Esophagus squamous epithelium (tissue), 5 donors: Measurements from ENCODE around the gene JAZF1. TPM values are rescaled to one million over a fixed set of nuclear protein-coding genes. Genes with fewer than 3 reads are reported as not detected.

Experiments
- DNase-seq: peaks from one replicate; lab custom pipeline; 2025; lab: John Stamatoyannopoulos, UW
- H3K27ac ChIP-seq, 4 donors: fragments of 200-600 bp; sonication (generic); one replicate each; pipeline ENCODE4 v1.5.1; 2016 to 2019; ENCODE audit warnings: mild to moderate bottlenecking in 1 of 4
- H3K27me3 ChIP-seq, 4 donors: fragments of 200-600 bp; sonication (generic); 1 replicate in 3 of 4; 2 replicates in 1 of 4; pipeline versions ENCODE4 v1.5.1 to v1.6.0; 2017 to 2021; ENCODE audit warnings: antibody characterized with exemption in 1 of 4
- H3K36me3 ChIP-seq, 3 donors: fragments of 200-600 bp; sonication (generic); one replicate each; pipeline ENCODE4 v1.5.1; 2016 to 2019
- H3K4me1 ChIP-seq, 3 donors: fragments of 200-600 bp; sonication (generic); one replicate each; pipeline ENCODE4 v1.5.1; 2017 to 2019
- H3K4me3 ChIP-seq, 4 donors: fragments of 200-600 bp; sonication (generic); 1 replicate in 3 of 4; 2 replicates in 1 of 4; pipeline ENCODE4 v1.5.1; 2016 to 2019; ENCODE audit warnings: mild to moderate bottlenecking in 2 of 4, moderate library complexity in 1 of 4
- H3K9me3 ChIP-seq, 3 donors: fragments of 200-600 bp; sonication (generic); one replicate each; pipeline ENCODE4 v1.5.1; 2016 to 2019
- CTCF ChIP-seq, 6 experiments: fragments of 450-650 bp in 4 of 6; fragments of 200-600 bp in 2 of 6; sonication (generic) in 2 of 6; IDR thresholded peaks; one replicate each; pipeline ENCODE4 v1.5.1; 2016 to 2019; ENCODE audit warnings: antibody characterized with exemption in 6 of 6, mild to moderate bottlenecking in 4 of 6, moderate library complexity in 4 of 6
- POLR2A ChIP-seq, 4 donors: fragments of 450-650 bp; IDR thresholded peaks; one replicate each; pipeline ENCODE4 v1.6.1; 2017; ENCODE audit warnings: antibody characterized with exemption in 4 of 4, mild to moderate bottlenecking in 4 of 4, moderate library complexity in 3 of 4
- WGBS, 2 donors: methylation state at CpG; one replicate each; pipeline ENCODE4 v1.1.5; 2018; 5-methylcytosine and 5-hydroxymethylcytosine counted together
- intact Hi-C: fragments of 100-400 bp; cut with DNase I; formaldehyde crosslinking; loops from one replicate; pipeline ENCODE4 v1.15.0; 2022
- total RNA-seq, 4 donors: library from RNA; depleted of rRNA; stranded (reverse); fragments of >200 nt; gene quantifications; one replicate each; pipeline ENCODE4 v1.1.0, GENCODE V29; 2016
- donor health status: DM: yes; HTN: yes; CAD: no.

The JAZF1 gene
- total RNA-seq, result 1 to 10 TPM; 1.3 to 8.6 (median 2.0) TPM

DNA sequence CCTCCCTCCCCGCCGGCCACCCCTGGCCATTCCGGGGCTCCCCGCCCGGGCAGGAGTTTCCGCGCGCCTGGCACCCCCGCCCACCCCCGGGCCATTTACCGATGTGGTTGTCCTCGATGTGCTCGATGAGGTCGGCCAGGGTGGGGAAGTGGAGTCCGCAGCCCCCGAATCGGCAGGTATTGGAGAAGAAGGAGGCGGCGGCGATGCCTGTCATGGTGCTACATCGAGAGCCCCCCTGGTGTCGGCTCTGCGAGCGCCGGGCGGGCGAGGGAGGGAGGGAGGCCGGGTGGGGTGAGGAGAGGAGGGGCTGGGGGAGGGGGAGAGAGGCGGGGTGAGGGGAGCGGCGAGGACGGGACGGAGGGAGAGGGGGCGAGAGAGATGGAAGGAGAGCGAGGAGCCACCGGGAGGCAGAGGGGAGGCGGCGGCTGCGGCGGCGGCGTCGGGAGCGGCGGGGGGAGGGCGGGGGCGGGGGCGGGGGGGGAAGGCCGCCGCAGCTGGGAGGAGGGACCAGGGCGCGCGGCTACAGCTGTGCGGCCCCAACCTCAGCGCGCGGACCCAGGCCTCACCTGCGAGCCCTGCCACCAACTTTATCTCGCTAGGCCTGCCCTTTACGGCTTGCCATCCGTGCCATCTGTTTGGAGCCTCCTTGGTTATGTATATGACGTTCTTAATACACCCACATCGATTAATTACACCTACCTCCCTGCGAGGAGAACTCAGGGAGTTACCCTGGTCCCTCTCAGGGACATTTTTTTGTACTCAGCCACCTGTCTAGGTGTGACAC is at the start of gene JAZF1:
JAZF1 (minus strand) TSS at position 432 of the 784 bp plus-strand sequence.
- 0% methylated on average over 2 to 26 of the region's 64 CpGs for WGBS, 2 donors
- peaks cover 6 to 44% (median 8%) of the 10 kb centered on the region in 3 donors for H3K4me1 ChIP-seq
- H3K36me3 ChIP-seq, result no peaks in the 10 kb centered on the region
- H3K9me3 ChIP-seq, result no peaks in the 10 kb centered on the region
- peak within 1 kb of the TSS; percentile 78 to 94 (median 84) for H3K27ac ChIP-seq
- no peaks in the 10 kb centered on the region for H3K27me3 ChIP-seq
- no peak for DNase-seq
- H3K4me3 ChIP-seq, result peak within 1 kb of the TSS; percentile 71 to 92 (median 78)
- intact Hi-C loops, result no loop called here
- TF ChIP-seq POLR2A (IDR thresholded peaks at IDR 0.05) (no peak), CTCF (IDR thresholded peaks at IDR 0.05) (no peak)

DNA sequence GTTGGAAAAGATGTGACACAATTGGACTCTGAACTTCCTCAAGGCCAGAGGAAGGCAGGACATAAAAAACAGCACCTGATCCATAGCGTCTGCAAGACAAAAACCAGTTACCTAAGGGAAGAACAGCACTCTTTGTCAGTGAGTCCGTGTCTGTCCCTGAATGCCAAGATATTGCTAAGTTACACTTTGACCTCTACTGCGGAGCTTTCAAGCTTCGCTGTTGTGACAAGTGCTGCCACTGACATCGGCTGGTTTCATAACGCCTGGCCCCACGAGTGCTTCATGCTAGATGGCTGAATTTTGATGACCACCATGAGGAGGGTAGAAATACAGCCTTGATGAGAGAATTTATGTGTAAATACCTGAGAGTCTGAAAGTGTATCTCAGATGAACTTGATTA is 49.7 kb upstream of the JAZF1 start:
- no peak overlapping the region for H3K27ac ChIP-seq
- no peaks in the 10 kb centered on the region for H3K9me3 ChIP-seq
- intact Hi-C loops, result no loop called here
- no peaks in the 10 kb centered on the region for H3K4me1 ChIP-seq
- H3K27me3 ChIP-seq, result no peaks in the 10 kb centered on the region
- TF ChIP-seq CTCF (IDR thresholded peaks at IDR 0.05), result no peak
- no peak for TF ChIP-seq POLR2A (IDR thresholded peaks at IDR 0.05)
- no peak for DNase-seq
- no peak overlapping the region for H3K4me3 ChIP-seq
- 83 to 84% methylated on average over 7 of the region's 7 CpGs for WGBS, 2 donors
- no peaks in the 10 kb centered on the region for H3K36me3 ChIP-seq

GRCh38 chr7:28228396-28228795 is 47.8 kb upstream of the JAZF1 start:
- no peaks in the 10 kb centered on the region for H3K9me3 ChIP-seq
- H3K4me1 ChIP-seq, result no peaks in the 10 kb centered on the region
- intact Hi-C loops, result no loop called here
- WGBS, 2 donors, result 36 to 55% methylated on average over 2 of the region's 2 CpGs
- H3K27me3 ChIP-seq, result peaks cover 0 to 4% (median 0%) of the 10 kb centered on the region in 4 donors
- no peak for TF ChIP-seq POLR2A (IDR thresholded peaks at IDR 0.05)
- TF ChIP-seq CTCF (IDR thresholded peaks at IDR 0.05), result no peak
- no peak overlapping the region for H3K4me3 ChIP-seq
- no peak overlapping the region for H3K27ac ChIP-seq
- H3K36me3 ChIP-seq, result no peaks in the 10 kb centered on the region
- DNase-seq, result no peak

GRCh38 chr7:28226003-28226402 is 45.4 kb upstream of the JAZF1 start:
- no peaks in the 10 kb centered on the region for H3K9me3 ChIP-seq
- H3K27me3 ChIP-seq, result peaks cover 0 to 15% (median 0%) of the 10 kb centered on the region in 4 donors
- H3K4me3 ChIP-seq, result no peak overlapping the region
- no peak for TF ChIP-seq CTCF (IDR thresholded peaks at IDR 0.05)
- no peak for TF ChIP-seq POLR2A (IDR thresholded peaks at IDR 0.05)
- no peak overlapping the region for H3K27ac ChIP-seq
- 78 to 90% methylated on average over 1 of the region's 1 CpG for WGBS, 2 donors
- intact Hi-C loops, result no loop called here
- H3K4me1 ChIP-seq, result no peaks in the 10 kb centered on the region
- DNase-seq, result no peak
- H3K36me3 ChIP-seq, result no peaks in the 10 kb centered on the region

DNA sequence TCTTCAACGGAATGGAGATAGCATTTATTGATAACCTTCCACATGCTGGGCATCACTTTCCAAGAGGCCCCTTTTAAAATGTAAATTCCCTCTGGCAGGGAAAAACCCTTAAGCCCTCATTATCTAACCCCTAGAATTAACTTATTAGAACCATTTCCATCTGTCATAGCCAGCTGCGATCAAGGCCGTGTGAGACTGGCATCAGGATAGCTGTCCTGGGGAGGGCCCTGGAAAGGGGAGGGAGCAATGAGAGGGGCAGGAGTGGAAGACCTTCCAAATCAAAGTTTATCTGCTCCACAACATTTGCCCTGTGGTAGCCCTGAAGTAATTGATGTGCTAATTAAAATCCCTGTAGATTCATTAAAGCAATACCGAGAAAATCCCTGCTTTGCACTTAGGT is 45.0 kb upstream of the JAZF1 start:
- WGBS, 2 donors, result 67 to 90% methylated on average over 2 to 4 of the region's 4 CpGs
- H3K4me3 ChIP-seq, result no peak overlapping the region
- no peak for DNase-seq
- H3K4me1 ChIP-seq, result no peaks in the 10 kb centered on the region
- no peaks in the 10 kb centered on the region for H3K36me3 ChIP-seq
- H3K27me3 ChIP-seq, result peaks cover 0 to 15% (median 0%) of the 10 kb centered on the region in 4 donors
- H3K27ac ChIP-seq, result no peak overlapping the region
- no peaks in the 10 kb centered on the region for H3K9me3 ChIP-seq
- intact Hi-C loops, result no loop called here
- TF ChIP-seq CTCF (IDR thresholded peaks at IDR 0.05), result no peak
- no peak for TF ChIP-seq POLR2A (IDR thresholded peaks at IDR 0.05)
